GM18951 (cell line): Measurements from ENCODE around the gene MACF1.

Experiments
- POLR2A ChIP-seq: IDR thresholded peaks from 4 replicates; pipeline ENCODE4 v1.6.1; 2011; ENCODE audit warnings: mild to moderate bottlenecking; ENCODE audit not compliant: insufficient read length, insufficient read depth; ENCODE audit errors: extremely low read depth
- in situ Hi-C: fragments of 300-500 bp; cut with MboI; formaldehyde crosslinking; loops from one replicate; pipeline ENCODE4 v1.12.0; 2022; ENCODE audit warnings: low sequenced_read_pairs, mixed read lengths, inconsistent platforms; ENCODE audit not compliant: unreplicated experiment

MACF1 gene

GRCh38 chr1:39268906-39269305, 64.4 kb downstream of the MACF1 start:
- in situ Hi-C loops, result loop anchor here (10.0 kb wide), 2 partner anchors 74 to 154 kb away; no protein-coding TSS in a partner anchor
- TF ChIP-seq POLR2A, result no peak

- in situ Hi-C loops, result loop anchor here (10.0 kb wide), 2 partner anchors 75 to 155 kb away; no protein-coding TSS in a partner anchor
- no peak for TF ChIP-seq POLR2A
These were observed 64.9 kb downstream of the MACF1 start for GRCh38 chr1:39269349-39269748.

- no peak for TF ChIP-seq POLR2A
- in situ Hi-C loops, result loop anchor here (10.0 kb wide), 2 partner anchors 75 to 155 kb away; no protein-coding TSS in a partner anchor
These were observed 65.4 kb downstream of the MACF1 start for GRCh38 chr1:39269791-39270342.

- TF ChIP-seq POLR2A, result no peak
- in situ Hi-C loops, result no loop called here
These were observed 65.9 kb downstream of the MACF1 start for GRCh38 chr1:39270368-39270767.

- TF ChIP-seq POLR2A, result no peak
- in situ Hi-C loops, result no loop called here
These were observed 67.7 kb downstream of the MACF1 start for GRCh38 chr1:39272027-39272797.

- in situ Hi-C loops, result no loop called here
- TF ChIP-seq POLR2A, result no peak
These were observed 68.4 kb downstream of the MACF1 start for GRCh38 chr1:39272798-39273469.

GRCh38 chr1:39275836-39276507, 71.5 kb downstream of the MACF1 start:
- in situ Hi-C loops, result no loop called here
- no peak for TF ChIP-seq POLR2A

GRCh38 chr1:39277879-39278278, 73.4 kb downstream of the MACF1 start:
- TF ChIP-seq POLR2A, result no peak
- in situ Hi-C loops, result no loop called here

GRCh38 chr1:39282537-39283216, 78.2 kb downstream of the MACF1 start:
- in situ Hi-C loops, result no loop called here
- no peak for TF ChIP-seq POLR2A

GRCh38 chr1:39283858-39284257, 79.4 kb downstream of the MACF1 start:
- in situ Hi-C loops, result no loop called here
- no peak for TF ChIP-seq POLR2A

GRCh38 chr1:39287541-39287940, 83.0 kb downstream of the MACF1 start:
- in situ Hi-C loops, result no loop called here
- no peak for TF ChIP-seq POLR2A

- no peak for TF ChIP-seq POLR2A
- in situ Hi-C loops, result no loop called here
These were observed 84.4 kb downstream of the MACF1 start for GRCh38 chr1:39288735-39289465.
